Transverse colon (tissue), 4 donors: ENCODE data around the gene RNF169. TPM values are rescaled to one million over a fixed set of nuclear protein-coding genes. Genes with fewer than 3 reads are reported as not detected.

Source experiments
- DNase-seq: peaks from one replicate; pipeline ENCODE4 v3.0.0-alpha.2; 2019
- H3K27ac ChIP-seq, 4 donors: fragments of 200-600 bp; sonication (generic); 2 replicates each; pipeline ENCODE4 v1.5.1; 2016 to 2018; ENCODE audit warnings: inconsistent platforms in 4 of 4
- H3K27me3 ChIP-seq: fragments of 200-600 bp; sonication (generic); 2 replicates; pipeline ENCODE4 v1.5.1; 2017; ENCODE audit warnings: inconsistent platforms
- H3K36me3 ChIP-seq, 4 donors: fragments of 200-600 bp; sonication (generic); 2 replicates each; pipeline ENCODE4 v1.5.1; 2017 to 2019; ENCODE audit warnings: inconsistent platforms in 4 of 4
- H3K4me1 ChIP-seq, 4 donors: fragments of 200-600 bp; sonication (generic); 2 replicates each; pipeline ENCODE4 v1.5.1; 2017 to 2020; ENCODE audit warnings: inconsistent platforms in 4 of 4
- H3K4me3 ChIP-seq, 4 donors: fragments of 200-600 bp; sonication (generic); 1 replicate in 1 of 4; 2 replicates in 3 of 4; pipeline versions ENCODE4 v1.5.1 to v1.6.1; 2017 to 2019; ENCODE audit warnings: inconsistent platforms in 4 of 4
- H3K9me3 ChIP-seq, 2 donors: fragments of 200-600 bp; sonication (generic); 2 replicates each; pipeline ENCODE4 v1.5.1; 2017 to 2019; ENCODE audit warnings: inconsistent platforms in 2 of 2
- CTCF ChIP-seq, 5 experiments: fragments of 200-600 bp in 3 of 5; fragments of 450-650 bp in 2 of 5; sonication (generic) in 3 of 5; IDR thresholded peaks; 1 replicate in 2 of 5; 2 replicates in 3 of 5; pipeline ENCODE4 v1.5.1; 2016 to 2017; ENCODE audit warnings: antibody characterized with exemption in 5 of 5, inconsistent platforms in 3 of 5, mild to moderate bottlenecking in 2 of 5, moderate library complexity in 1 of 5
- EP300 ChIP-seq: sonication (generic); formaldehyde crosslinking; IDR thresholded peaks from one replicate; pipeline ENCODE4 v1.6.1; 2017; ENCODE audit warnings: antibody characterized with exemption, low read depth
- POLR2A ChIP-seq: fragments of 450-650 bp; IDR thresholded peaks from one replicate; pipeline ENCODE4 v1.6.1; 2016; ENCODE audit warnings: antibody characterized with exemption, mild to moderate bottlenecking, moderate library complexity
- POLR2AphosphoS5 ChIP-seq, 3 donors: sonication (generic); formaldehyde crosslinking; IDR thresholded peaks; one replicate each; pipeline ENCODE4 v1.6.1; 2016; ENCODE audit warnings: antibody characterized with exemption in 3 of 3
- WGBS, 2 donors: methylation state at CpG; one replicate each; pipeline ENCODE4 v1.1.5; 2018; ENCODE audit warnings: low coverage in 1 of 2; 5-methylcytosine and 5-hydroxymethylcytosine counted together
- in situ Hi-C, 4 donors: fragments of 200-750 bp; cut with MboI; loops; one replicate each; pipeline versions ENCODE4 v1.15.0 to v1.15.1; 2017; ENCODE audit warnings: low sequenced_read_pairs in 3 of 4, low pct_ligation_motif_present in 1 of 4, low pct_unique_long_range_greater_than_20kb in 1 of 4
- intact Hi-C: fragments of 100-400 bp; cut with DNase I; formaldehyde crosslinking; loops from one replicate; pipeline ENCODE4 v1.15.1; 2023; ENCODE audit warnings: low total_unique reads
- total RNA-seq, 4 donors: library from RNA; depleted of rRNA; stranded (reverse); fragments of >200 nt; gene quantifications; one replicate each; pipeline ENCODE4 v1.1.0, GENCODE V29; 2016

Gene RNF169
- total RNA-seq = 10 to 100 TPM; 15.1 to 22.4 (median 16.6) TPM

DNA sequence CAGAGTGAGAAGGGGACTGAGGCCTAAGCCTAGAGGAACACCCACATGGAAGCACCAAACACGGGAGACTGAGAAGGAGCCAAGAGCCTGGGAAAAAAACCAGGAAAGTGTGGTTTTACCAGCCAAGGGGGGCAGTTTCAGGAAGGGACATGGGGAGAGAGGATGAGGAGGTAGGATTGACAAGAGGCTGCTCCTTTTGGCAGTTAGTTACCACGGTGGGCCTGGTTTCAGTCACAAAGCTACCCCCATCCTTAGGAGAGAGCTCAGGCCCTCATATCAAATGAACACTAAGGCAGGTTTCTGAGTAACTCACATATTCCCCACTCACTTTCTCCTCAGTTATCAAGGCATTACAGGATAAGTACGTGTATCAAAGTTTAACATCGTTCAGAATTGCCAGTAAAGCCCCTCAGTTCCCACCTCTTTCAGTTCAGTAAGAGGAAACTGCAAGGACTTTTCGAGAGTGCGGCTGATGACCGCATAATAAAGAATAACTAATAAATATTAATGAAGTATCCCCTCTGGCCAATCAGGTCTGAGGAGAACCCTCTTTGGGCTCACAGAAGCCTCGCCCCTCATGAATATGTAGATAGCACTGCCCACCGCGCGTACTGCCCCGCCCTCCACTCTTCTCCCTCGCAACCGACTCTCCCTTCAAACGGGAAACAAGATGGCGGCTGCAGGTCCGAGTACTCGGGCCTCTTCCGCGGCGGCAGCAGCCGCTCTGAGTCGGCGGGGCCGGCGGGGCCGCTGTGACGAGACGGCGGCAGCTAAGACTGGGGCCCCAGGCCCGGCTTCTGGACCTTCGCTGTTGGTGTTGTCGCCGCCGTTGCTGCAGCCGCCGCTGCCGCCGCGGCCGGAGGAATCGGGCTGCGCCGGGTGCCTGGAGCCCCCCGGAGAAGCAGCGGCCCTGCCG lies at the start of gene RNF169:
Gene RNF169, plus strand, starts transcription at position 639 of the 916 bp plus-strand sequence. Its CDS starts 32 bp downstream, at position 671.
- intact Hi-C loops = no loop called here
- TF ChIP-seq EP300 (no peak), POLR2AphosphoS5 (IDR thresholded peaks at IDR 0.05) (peak; percentile 70 to 75 (median 72)), POLR2A (peak; percentile 74), CTCF (IDR thresholded peaks at IDR 0.05) (no peak)
- H3K36me3 ChIP-seq = no peaks in the 10 kb centered on the region
- H3K4me3 ChIP-seq = peak within 1 kb of the TSS; percentile 97 to 99 (median 98)
- no peaks in the 10 kb centered on the region for H3K27me3 ChIP-seq
- peak within 1 kb of the TSS; percentile 96 to 99 (median 98) for H3K27ac ChIP-seq
- H3K4me1 ChIP-seq = peaks cover 13 to 39% (median 18%) of the 10 kb centered on the region in 4 donors
- H3K9me3 ChIP-seq = no peaks in the 10 kb centered on the region
- in situ Hi-C loops = loop anchor here in 3 of 4 donors (25.0 kb wide), 2 partner anchors 136 to 286 kb away; partner anchors contain the start of gene KCNE3 (in 3 of the 3)
- WGBS, 2 donors = 0 to 3% methylated on average over 5 to 31 of the region's 47 CpGs
- DNase-seq = peak; percentile 94

DNA sequence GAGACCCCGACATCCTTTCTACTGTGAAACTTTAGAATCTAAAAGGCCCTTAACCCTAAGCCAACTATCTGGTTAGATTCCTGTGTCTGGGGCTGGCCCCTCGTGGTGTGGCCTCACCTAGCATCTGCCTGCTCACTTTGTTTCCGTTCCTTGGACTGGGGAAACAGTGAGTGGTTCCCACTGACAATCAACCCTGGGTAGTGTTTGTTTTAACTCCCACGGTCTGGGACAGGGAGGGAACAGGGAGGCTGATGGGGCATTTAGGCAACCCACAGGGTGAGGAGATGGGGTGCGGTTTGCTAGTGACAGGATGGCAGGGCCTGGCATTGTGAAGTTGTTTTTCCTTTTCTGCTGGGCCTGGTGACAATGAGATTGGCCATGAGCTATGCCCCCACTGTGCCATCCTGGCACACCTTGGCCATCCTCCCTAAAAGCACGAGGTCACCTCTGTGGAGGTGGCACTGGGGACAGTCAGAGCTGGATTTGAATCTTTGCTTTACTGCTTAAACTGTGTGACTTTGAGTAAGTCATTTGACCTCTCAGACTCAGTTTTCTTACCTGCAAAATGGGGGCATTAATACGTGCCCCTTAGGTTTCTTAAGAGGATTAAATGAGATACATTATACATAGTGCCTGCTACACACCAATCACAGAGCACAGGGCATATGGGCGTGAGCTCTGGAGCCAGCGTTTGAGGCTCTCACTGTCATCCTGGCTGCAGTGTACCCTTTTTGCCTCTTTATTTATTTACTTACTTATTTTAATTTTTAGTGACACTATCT lies 48.8 kb upstream of the RNF169 start:
- H3K9me3 ChIP-seq = no peaks in the 10 kb centered on the region
- in situ Hi-C loops = no loop called here
- no peak for DNase-seq
- H3K27ac ChIP-seq = no peak overlapping the region
- intact Hi-C loops = loop anchor here (1.0 kb wide), 1 partner anchor 27 kb away; no protein-coding TSS in a partner anchor
- peaks cover 6 to 17% (median 8%) of the 10 kb centered on the region in 4 donors for H3K4me1 ChIP-seq
- WGBS, 2 donors = 79% methylated on average over 9 of the region's 9 CpGs; no CpG with 5 or more reads in 1 of the 2 donors
- H3K36me3 ChIP-seq = no peaks in the 10 kb centered on the region
- H3K27me3 ChIP-seq = no peaks in the 10 kb centered on the region
- no peak for TF ChIP-seq CTCF (IDR thresholded peaks at IDR 0.05)
- no peak for TF ChIP-seq POLR2A
- no peak for TF ChIP-seq EP300
- no peak for TF ChIP-seq POLR2AphosphoS5 (IDR thresholded peaks at IDR 0.05)
- H3K4me3 ChIP-seq = no peak overlapping the region

DNA sequence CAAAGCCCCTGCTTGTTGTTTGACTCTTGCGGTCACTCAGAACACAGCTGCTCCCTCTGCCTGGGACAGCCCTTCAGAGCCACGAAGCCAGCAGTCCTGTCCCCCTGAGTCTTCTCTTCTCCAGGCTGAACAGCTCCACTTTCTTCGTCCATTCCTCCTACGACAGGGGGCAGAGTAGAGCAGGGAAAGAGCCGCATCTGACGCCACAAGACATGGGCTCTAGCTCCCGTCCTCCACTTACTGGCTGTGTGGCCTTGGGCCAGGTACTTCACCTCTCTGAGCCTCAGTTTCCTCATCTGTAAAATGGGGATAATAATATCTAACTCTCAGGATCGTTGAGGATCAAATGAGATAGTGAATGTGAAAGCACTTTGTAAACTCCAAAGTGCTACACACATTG lies 47.3 kb upstream of the RNF169 start:
- TF ChIP-seq CTCF (IDR thresholded peaks at IDR 0.05) = no peak
- TF ChIP-seq POLR2AphosphoS5 (IDR thresholded peaks at IDR 0.05) = no peak
- no peak for TF ChIP-seq EP300
- TF ChIP-seq POLR2A = no peak
- intact Hi-C loops (no loop called here), in situ Hi-C loops (no loop called here)
- H3K36me3 ChIP-seq = no peaks in the 10 kb centered on the region
- no peak for DNase-seq
- peaks cover 4 to 13% (median 6%) of the 10 kb centered on the region in 4 donors for H3K4me1 ChIP-seq
- 52 to 64% methylated on average over 2 to 8 of the region's 8 CpGs for WGBS, 2 donors
- H3K27ac ChIP-seq = no peak overlapping the region
- H3K27me3 ChIP-seq = no peaks in the 10 kb centered on the region
- H3K4me3 ChIP-seq = no peak overlapping the region
- H3K9me3 ChIP-seq = no peaks in the 10 kb centered on the region
